HCT116 (cell line): ENCODE results near the gene ABCC11. TPM values are rescaled to one million over a fixed set of nuclear protein-coding genes. Genes with fewer than 3 reads are reported as not detected.

ENCODE experiments used
- ATAC-seq: fragments of 200-7000 bp; cut with Tn5 transposase; 2 replicates; pipeline ENCODE4 v1.9.1; 2020; ENCODE audit warnings: mild to moderate bottlenecking, moderate library complexity
- BruUV-seq: library from RNA; stranded (reverse); fragments of 400-500 nt; replicated peaks from 2 replicates; lab custom pipeline; 2021; lab: Mats Ljungman, UMichigan
- CTCF ChIA-PET: fragments of 300-600 bp; sonication (Branson Sonifier 250); formaldehyde crosslinking; loops from one replicate; lab custom pipeline; 2021; ENCODE audit warnings: antibody characterized with exemption; lab: Charles Lee
- POLR2A ChIA-PET: fragments of 300-600, 350-600 bp; sonication (Branson Sonifier 250); formaldehyde crosslinking; loops from one replicate; lab custom pipeline; 2021; ENCODE audit warnings: antibody characterized with exemption; lab: Charles Lee
- RAD21 ChIA-PET, 2 experiments: fragments of 300-600 bp; sonication (Branson Sonifier 250); formaldehyde crosslinking; loops; one replicate each; lab custom pipeline; 2023; ENCODE audit warnings: low total read pairs in 2 of 2; ENCODE audit not compliant: uncharacterized antibody in 2 of 2, unreplicated experiment in 2 of 2, low non-redundant PET in 1 of 2; lab: Charles Lee
- DNase-seq: peaks from one replicate; pipeline ENCODE4 v3.0.0-alpha.2; 2010; ENCODE audit warnings: low read depth, low spot score
- H2AFZ ChIP-seq: fragments of 200-600 bp; shearing (Covaris generic), sonication (generic); 2 replicates; pipeline ENCODE4 v1.6.1; 2017; ENCODE audit warnings: low read depth, mixed run types, mixed read lengths, antibody characterized with exemption, low read length; ENCODE audit not compliant: poor library complexity, severe bottlenecking
- H3K27ac ChIP-seq: 2 replicates; pipeline ENCODE4 v1.5.1; 2012; ENCODE audit warnings: low read depth, low read length
- H3K27me3 ChIP-seq: fragments of 200-600 bp; sonication (generic); 2 replicates; pipeline ENCODE4 v1.6.1; 2016; ENCODE audit warnings: mixed run types, low read length, mixed read lengths; ENCODE audit not compliant: insufficient read depth
- H3K36me3 ChIP-seq, 2 experiments: fragments of 200-500 bp in 1 of 2; fragments of 200-600 bp in 1 of 2; sonication (Bioruptor generic) in 1 of 2; sonication (generic) in 1 of 2; 2 replicates each; pipeline versions ENCODE4 v1.5.1 to v1.6.1; 2014 to 2016; ENCODE audit warnings: low read length in 2 of 2, inconsistent platforms in 1 of 2, mixed read lengths in 1 of 2, mixed run types in 1 of 2; ENCODE audit not compliant: insufficient read depth in 2 of 2, control insufficient read depth in 1 of 2
- H3K4me1 ChIP-seq, 2 experiments: fragments of 200-600 bp in 1 of 2; sonication (generic) in 1 of 2; 2 replicates each; pipeline versions ENCODE4 v1.5.1 to v1.6.1; 2012 to 2017; ENCODE audit warnings: low read length in 2 of 2, inconsistent platforms in 1 of 2, mild to moderate bottlenecking in 1 of 2, mixed read lengths in 1 of 2, mixed run types in 1 of 2, moderate library complexity in 1 of 2; ENCODE audit not compliant: insufficient read depth in 2 of 2, control insufficient read depth in 1 of 2
- H3K4me2 ChIP-seq: fragments of 200-600 bp; sonication (generic); 2 replicates; pipeline ENCODE4 v1.6.1; 2017; ENCODE audit warnings: mixed run types, low read length, mixed read lengths
- H3K4me3 ChIP-seq, 2 experiments: fragments of 200-600 bp in 1 of 2; sonication (generic) in 1 of 2; replicated peaks in 1 of 2; 2 replicates each; pipeline ENCODE4 v1.5.1; 2011 to 2016; ENCODE audit warnings: low read length in 2 of 2, control low read depth in 1 of 2, low read depth in 1 of 2, mild to moderate bottlenecking in 1 of 2, mixed read lengths in 1 of 2, mixed run types in 1 of 2
- H3K79me2 ChIP-seq: fragments of 200-600 bp; sonication (generic); 2 replicates; pipeline ENCODE4 v1.6.1; 2017; ENCODE audit warnings: mild to moderate bottlenecking, mixed run types, low read length, moderate library complexity, mixed read lengths; ENCODE audit not compliant: insufficient read depth
- H3K9ac ChIP-seq: fragments of 200-600 bp; sonication (generic); 2 replicates; pipeline ENCODE4 v1.6.1; 2016; ENCODE audit warnings: low read length, mixed read lengths
- H3K9me2 ChIP-seq: fragments of 200-600 bp; sonication (generic), shearing (Covaris generic); 2 replicates; pipeline ENCODE4 v1.6.1; 2017; ENCODE audit warnings: mixed run types, mild to moderate bottlenecking, moderate library complexity; ENCODE audit not compliant: insufficient read depth
- H3K9me3 ChIP-seq, 2 experiments: fragments of 200-500 bp in 1 of 2; fragments of 200-600 bp in 1 of 2; sonication (Bioruptor generic) in 1 of 2; sonication (generic) in 1 of 2; 2 replicates each; pipeline ENCODE4 v1.6.1; 2014 to 2017; ENCODE audit warnings: low read length in 2 of 2, mixed read lengths in 2 of 2, inconsistent platforms in 1 of 2, low read depth in 1 of 2, mild to moderate bottlenecking in 1 of 2, mixed run types in 1 of 2, moderate library complexity in 1 of 2; ENCODE audit not compliant: control insufficient read depth in 1 of 2, insufficient read depth in 1 of 2
- H4K20me1 ChIP-seq: fragments of 200-600 bp; sonication (generic), shearing (Covaris generic); 2 replicates; pipeline ENCODE4 v1.6.1; 2017; ENCODE audit warnings: mixed run types, mild to moderate bottlenecking, moderate library complexity; ENCODE audit not compliant: insufficient read depth
- ATF3 ChIP-seq: IDR thresholded peaks from 2 replicates; pipeline ENCODE4 v1.6.1; 2012
- CEBPB ChIP-seq: IDR thresholded peaks from 2 replicates; pipeline ENCODE4 v1.6.1; 2012; ENCODE audit warnings: low read depth
- CTCF ChIP-seq, 3 experiments: fragments of 200-600 bp in 1 of 3; sonication (generic) in 1 of 3; IDR thresholded peaks in 2 of 3; conservative IDR thresholded peaks in 1 of 3; 2 replicates each; pipeline ENCODE4 v1.5.1; 2012 to 2017; ENCODE audit warnings: low read depth in 2 of 3, low read length in 2 of 3, antibody characterized with exemption in 1 of 3, borderline replicate concordance in 1 of 3, control low read depth in 1 of 3, mild to moderate bottlenecking in 1 of 3, mixed read lengths in 1 of 3, mixed run types in 1 of 3, moderate library complexity in 1 of 3; ENCODE audit not compliant: insufficient read depth in 1 of 3
- EGR1 ChIP-seq: IDR thresholded peaks from 2 replicates; pipeline ENCODE4 v1.6.1; 2012; ENCODE audit warnings: low read depth
- ELF1 ChIP-seq: IDR thresholded peaks from 2 replicates; pipeline ENCODE4 v1.6.1; 2012; ENCODE audit warnings: low read depth, borderline replicate concordance
- EZH2 ChIP-seq: fragments of 200-600 bp; sonication (generic); IDR thresholded peaks from 2 replicates; pipeline ENCODE4 v1.6.1; 2017; ENCODE audit warnings: antibody characterized with exemption, mixed run types
- EZH2phosphoT487 ChIP-seq: fragments of 200-600 bp; IDR thresholded peaks from 2 replicates; pipeline ENCODE4 v1.6.1; 2018; ENCODE audit warnings: antibody characterized with exemption, borderline replicate concordance
- FOSL1 ChIP-seq: IDR thresholded peaks from 2 replicates; pipeline ENCODE4 v1.6.1; 2012; ENCODE audit warnings: low read depth
- MAX ChIP-seq: IDR thresholded peaks from 2 replicates; pipeline ENCODE4 v1.6.1; 2012
- POLR2A ChIP-seq: IDR thresholded peaks from 2 replicates; pipeline ENCODE4 v1.7.0; 2011; ENCODE audit warnings: borderline replicate concordance; ENCODE audit not compliant: insufficient read depth, insufficient read length; ENCODE audit errors: extremely low read depth
- POLR2AphosphoS5 ChIP-seq: IDR thresholded peaks from 2 replicates; pipeline ENCODE4 v1.6.1; 2011; ENCODE audit warnings: mild to moderate bottlenecking, low read depth, low read length, moderate library complexity
- REST ChIP-seq: IDR thresholded peaks from 2 replicates; pipeline ENCODE4 v1.6.1; 2012; ENCODE audit warnings: low read depth
- SIN3A ChIP-seq: IDR thresholded peaks from 2 replicates; pipeline ENCODE4 v1.6.1; 2012; ENCODE audit warnings: low read depth
- SP1 ChIP-seq: IDR thresholded peaks from 2 replicates; pipeline ENCODE4 v1.6.1; 2012; ENCODE audit warnings: low read depth
- SRF ChIP-seq: IDR thresholded peaks from 2 replicates; pipeline ENCODE4 v1.6.1; 2012; ENCODE audit warnings: low read depth
- TCF7L2 ChIP-seq: IDR thresholded peaks from 2 replicates; pipeline ENCODE4 v1.7.0; 2011; ENCODE audit warnings: borderline replicate concordance, inconsistent platforms; ENCODE audit not compliant: insufficient read depth, insufficient read length; ENCODE audit errors: extremely low read depth
- YY1 ChIP-seq: IDR thresholded peaks from 2 replicates; pipeline ENCODE4 v1.6.1; 2011; ENCODE audit warnings: low read length, low read depth, moderate library complexity, mild to moderate bottlenecking; ENCODE audit not compliant: insufficient replicate concordance; ENCODE audit errors: extremely low read depth
- ZBTB33 ChIP-seq: IDR thresholded peaks from 2 replicates; pipeline ENCODE4 v1.6.1; 2011; ENCODE audit warnings: mild to moderate bottlenecking, low read length, moderate library complexity; ENCODE audit not compliant: insufficient replicate concordance; ENCODE audit errors: extremely low read depth
- ZNF274 ChIP-seq: fragments of 200-500 bp; sonication (Bioruptor generic); IDR thresholded peaks from 2 replicates; pipeline ENCODE4 v1.6.1; 2014; ENCODE audit warnings: mild to moderate bottlenecking, low read depth, low read length, inconsistent platforms
- intact Hi-C: fragments of 100-400 bp; cut with micrococcal nuclease; formaldehyde crosslinking; loops from 2 replicates; pipeline ENCODE4 v1.10.0; 2022
- total RNA-seq: library from RNA; stranded (reverse); gene quantifications from one replicate; pipeline ENCODE4 v1.2.1, GENCODE V29; 2021; ENCODE audit not compliant: unreplicated experiment

ABCC11 gene
- total RNA-seq, 1 experiment from 2014 or later: 0.54 TPM

GRCh38 chr16:48150707-48151106 lies 96.6 kb downstream of the ABCC11 start (continued):
- no peak for TF ChIP-seq ZBTB33
- no peak for TF ChIP-seq EZH2
- no peak for TF ChIP-seq CEBPB
- no peak for TF ChIP-seq ATF3

- Histone ChIP-seq H4K20me1 (no peaks in the 10 kb centered on the region), H3K4me2 (no peak overlapping the region), H2AFZ (no peak overlapping the region), H3K4me3 (no peak overlapping the region), H3K9ac (no peak overlapping the region), H3K27ac (no peak overlapping the region), H3K27me3 (no peaks in the 10 kb centered on the region), H3K79me2 (no peaks in the 10 kb centered on the region), H3K9me3 (peaks cover 0 to 6% of the 10 kb centered on the region in 2 experiments; a peak in 1 of 4 replicates), H3K36me3 (no peaks in the 10 kb centered on the region), H3K4me1 (peaks cover 0 to 4% of the 10 kb centered on the region in 2 experiments; a peak in 1 of 4 replicates), H3K9me2 (no peaks in the 10 kb centered on the region)
- ChIA-PET RAD21 (no interaction called here), POLR2A (no interaction called here), CTCF (no interaction called here)
- intact Hi-C loops: no loop called here
- no peak for DNase-seq
- BruUV-seq: no TSS peak
- no peak for ATAC-seq
- TF ChIP-seq SIN3A (no peak), REST (no peak), EZH2phosphoT487 (no peak), POLR2A (no peak), EZH2 (no peak), CTCF (IDR thresholded peaks at IDR 0.05 in 2 of 3, conservative IDR thresholded peaks at IDR 0.05 in 1 of 3; ENCODE audit: borderline replicate concordance in 1 of 3, insufficient read depth in 1 of 3, low read depth in 2 of 3, low read length in 2 of 3) (no peak), ELF1 (no peak), SRF (no peak), MAX (no peak), EGR1 (no peak), YY1 (no peak), POLR2AphosphoS5 (no peak), FOSL1 (no peak), TCF7L2 (no peak), CEBPB (no peak), ZNF274 (no peak), SP1 (no peak)
Measured at GRCh38 chr16:48146710-48147109, 100.6 kb downstream of the ABCC11 start.
